NCI-H345 treated with DMSO at 0.1 percent for 48 hours (cell line): ENCODE results near the gene SMU1.

Experiments used
- DNase-seq: peaks from one replicate; lab custom pipeline; 2025; ENCODE audit not compliant: unreplicated experiment; lab: John Stamatoyannopoulos, UW

The SMU1 gene

GRCh38 chr9:33076046-33077004 lies at the start of gene SMU1:
Gene SMU1 (minus strand): TSS chr9:33076674. CDS start chr9:33076608, 66 bp downstream.
- DNase-seq, result peak; percentile 97

- DNase-seq, result no peak
These were observed 49.0 kb upstream of the SMU1 start for GRCh38 chr9:33125461-33125860.

DNA sequence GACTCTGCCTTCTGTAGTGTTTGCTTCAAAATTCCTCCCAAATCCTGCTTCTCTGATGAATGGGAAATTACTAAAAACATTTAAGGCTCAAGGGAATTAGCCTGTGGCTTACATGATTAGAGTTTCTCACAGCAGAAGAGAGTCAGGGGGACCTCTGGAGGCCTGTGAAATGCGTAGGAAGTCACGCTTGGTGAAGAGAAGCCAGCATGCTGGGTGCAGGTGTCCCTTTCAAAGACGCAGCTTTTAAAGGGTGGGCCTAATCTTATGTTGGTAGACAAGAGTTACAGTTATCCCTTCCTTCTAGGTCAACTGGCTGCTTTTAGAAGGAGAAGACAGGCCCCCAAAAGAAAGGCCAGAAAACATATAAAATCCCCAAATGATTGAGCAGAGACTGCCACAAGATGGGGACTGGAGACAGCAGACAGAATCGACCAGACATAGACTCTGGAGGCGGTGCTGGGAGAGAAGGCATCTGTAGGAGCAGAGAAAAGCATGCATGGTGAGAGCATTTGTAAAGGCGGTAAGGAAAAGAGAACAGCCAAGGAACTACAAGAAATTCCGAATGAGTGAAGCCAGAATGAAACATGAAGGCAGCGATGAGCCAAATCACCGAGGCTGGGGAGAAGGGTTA lies 48.4 kb upstream of the SMU1 start:
- no peak for DNase-seq

- DNase-seq, result no peak
These were observed 47.6 kb upstream of the SMU1 start for GRCh38 chr9:33124046-33124445.

DNA sequence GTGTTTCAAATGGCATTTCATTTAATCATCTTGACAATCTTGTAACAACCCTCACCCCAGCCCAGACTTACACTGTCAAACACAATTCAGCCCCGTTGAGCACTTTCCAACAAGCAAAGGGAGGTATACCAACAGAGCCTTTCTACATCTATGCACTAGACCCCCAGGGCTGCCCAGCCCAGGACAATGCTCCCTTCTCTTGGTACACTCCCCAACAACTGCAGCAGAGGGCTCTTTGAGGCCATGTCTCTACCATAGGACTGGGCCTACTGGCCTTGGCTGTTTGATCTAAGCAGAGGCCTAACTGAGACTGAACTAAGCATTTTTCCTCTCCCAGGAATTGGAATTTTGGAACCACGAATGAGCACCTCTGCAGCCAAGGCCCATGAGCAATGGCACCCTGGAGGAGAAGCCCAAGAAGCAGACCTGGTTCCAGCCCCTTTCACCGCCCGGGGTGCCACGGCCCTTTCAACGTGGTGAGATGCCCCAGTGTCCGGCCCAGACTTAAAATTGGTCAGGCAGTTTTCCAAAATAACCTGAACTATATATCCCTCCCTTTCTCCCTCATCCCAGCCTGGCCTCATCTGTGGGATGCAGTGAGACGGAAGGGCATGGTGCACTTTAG lies 47.0 kb upstream of the SMU1 start:
- no peak for DNase-seq

- no peak for DNase-seq
These were observed 44.1 kb upstream of the SMU1 start for GRCh38 chr9:33120620-33121019.

GRCh38 chr9:33117796-33118195 lies 41.3 kb upstream of the SMU1 start:
- no peak for DNase-seq

- no peak for DNase-seq
These were observed 40.8 kb upstream of the SMU1 start for GRCh38 chr9:33117306-33117705.

- no peak for DNase-seq
These were observed 40.4 kb upstream of the SMU1 start for GRCh38 chr9:33116860-33117259.

GRCh38 chr9:33114746-33115145 lies 38.3 kb upstream of the SMU1 start:
- no peak for DNase-seq

- DNase-seq, result no peak
These were observed 37.5 kb upstream of the SMU1 start for GRCh38 chr9:33113799-33114547.

DNA sequence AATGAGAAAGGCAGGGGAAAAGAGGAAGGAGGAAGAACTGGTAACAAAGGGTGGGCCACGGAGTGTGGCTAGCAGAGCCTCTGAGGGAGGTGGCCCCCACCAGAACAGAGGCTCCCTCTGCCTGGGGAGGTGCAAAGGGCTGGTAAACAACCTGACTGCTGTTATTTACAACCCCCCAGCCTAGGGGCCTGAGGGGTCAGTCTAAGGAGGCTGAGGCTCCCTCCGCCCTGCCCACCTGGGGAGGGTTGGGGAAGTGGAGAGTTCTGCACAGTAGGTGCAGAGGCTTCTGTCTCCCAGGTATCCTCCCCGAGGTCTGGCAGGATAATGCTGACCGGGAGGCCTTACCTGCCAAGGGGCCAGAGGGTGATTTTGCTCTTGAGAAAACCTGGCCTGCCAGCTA lies 35.6 kb upstream of the SMU1 start:
- no peak for DNase-seq

DNA sequence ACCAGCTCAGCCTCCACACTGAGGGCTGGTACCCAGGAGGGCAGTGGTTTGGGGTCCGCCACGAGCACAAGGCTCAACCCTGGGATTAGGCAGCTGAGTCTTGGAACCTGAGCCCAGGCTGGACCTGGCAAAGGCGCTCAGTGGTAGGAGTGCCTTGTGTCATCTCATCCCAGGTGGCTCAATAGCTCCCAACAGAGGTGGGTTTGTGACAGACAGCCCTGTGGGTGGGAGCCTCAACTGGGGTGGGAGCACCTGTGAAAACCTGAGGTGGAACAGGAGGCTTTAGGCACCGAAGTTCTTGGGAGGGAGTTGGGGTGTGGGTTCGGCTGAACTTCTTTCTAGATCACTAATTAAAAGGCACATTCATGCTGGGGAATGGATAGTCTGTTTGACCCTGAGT lies 35.2 kb upstream of the SMU1 start:
- DNase-seq, result no peak

GRCh38 chr9:33110686-33111085 lies 34.2 kb upstream of the SMU1 start:
- DNase-seq, result no peak

GRCh38 chr9:33109850-33110595 lies 33.5 kb upstream of the SMU1 start:
- DNase-seq, result no peak

GRCh38 chr9:33109097-33109496 lies 32.6 kb upstream of the SMU1 start:
- DNase-seq, result no peak

GRCh38 chr9:33108472-33108871 lies 32.0 kb upstream of the SMU1 start:
- DNase-seq, result no peak

- no peak for DNase-seq
These were observed 31.3 kb upstream of the SMU1 start for GRCh38 chr9:33107762-33108161.

DNA sequence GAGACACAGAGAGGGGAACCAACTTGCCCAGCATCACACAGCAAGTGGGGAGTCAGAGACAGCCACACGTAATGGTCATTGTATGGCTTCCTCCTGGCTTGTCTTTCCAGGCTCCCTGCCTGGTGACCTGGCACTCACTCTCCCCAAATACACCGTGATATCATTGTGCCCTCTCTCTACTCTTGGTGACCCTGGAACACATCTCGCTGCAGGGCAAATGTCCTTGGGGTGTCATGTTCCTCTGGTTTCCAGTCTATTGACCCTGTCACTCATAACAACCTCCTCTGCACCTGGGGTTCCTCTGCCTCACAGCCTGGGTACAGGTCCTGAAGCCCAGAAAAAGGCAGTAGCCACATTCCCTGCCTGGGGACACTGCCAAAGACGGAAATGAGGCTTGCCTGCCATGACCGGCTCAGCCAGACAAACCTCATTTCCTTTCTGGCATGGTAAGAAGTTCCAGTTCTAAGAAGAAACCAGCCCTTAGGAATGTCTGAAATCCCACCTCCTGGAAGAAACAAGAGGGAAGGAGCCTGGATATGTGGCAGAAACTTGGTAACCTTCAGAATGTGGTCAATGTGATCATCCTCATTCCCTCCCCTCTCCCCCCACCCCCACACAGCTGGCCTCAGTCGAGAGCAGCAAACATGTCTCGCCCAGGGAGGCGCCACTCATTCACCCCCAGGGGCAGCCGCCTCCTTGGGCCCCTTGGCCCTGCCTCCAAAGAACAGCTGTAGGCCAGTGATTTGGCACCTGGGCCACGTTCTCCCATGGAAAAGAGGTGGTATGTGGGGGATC lies 30.6 kb upstream of the SMU1 start:
- no peak for DNase-seq

DNA sequence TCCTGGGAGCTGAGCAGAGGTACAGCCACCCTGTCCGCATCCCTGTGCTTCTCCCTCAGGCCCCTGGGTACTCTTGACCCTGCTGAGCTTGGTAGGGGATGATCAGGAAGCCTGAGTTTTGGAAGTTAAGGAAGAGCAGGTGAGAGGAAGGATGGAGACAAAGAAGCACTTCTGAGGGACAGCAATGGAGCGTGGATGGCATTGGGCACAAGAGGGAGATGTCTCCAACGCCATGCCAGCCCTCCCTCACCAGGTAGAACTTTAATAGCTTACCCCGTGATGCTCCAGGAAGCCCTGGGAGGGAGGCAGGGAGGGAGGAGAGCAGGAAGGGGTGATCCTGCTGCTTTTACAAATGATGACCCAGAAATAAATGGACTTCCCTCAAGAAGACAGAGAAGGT lies 29.9 kb upstream of the SMU1 start:
- no peak for DNase-seq
